HCT116 (cell line): ENCODE data around the gene RBM20. TPM values are rescaled to one million over a fixed set of nuclear protein-coding genes. Genes with fewer than 3 reads are reported as not detected.

Experiments used
- ATAC-seq: fragments of 200-7000 bp; cut with Tn5 transposase; 2 replicates; pipeline ENCODE4 v1.9.1; 2020; ENCODE audit warnings: mild to moderate bottlenecking, moderate library complexity
- BruUV-seq: library from RNA; stranded (reverse); fragments of 400-500 nt; replicated peaks from 2 replicates; lab custom pipeline; 2021; lab: Mats Ljungman, UMichigan
- CTCF ChIA-PET: fragments of 300-600 bp; sonication (Branson Sonifier 250); formaldehyde crosslinking; loops from one replicate; lab custom pipeline; 2021; ENCODE audit warnings: antibody characterized with exemption; lab: Charles Lee
- POLR2A ChIA-PET: fragments of 300-600, 350-600 bp; sonication (Branson Sonifier 250); formaldehyde crosslinking; loops from one replicate; lab custom pipeline; 2021; ENCODE audit warnings: antibody characterized with exemption; lab: Charles Lee
- RAD21 ChIA-PET, 2 experiments: fragments of 300-600 bp; sonication (Branson Sonifier 250); formaldehyde crosslinking; loops; one replicate each; lab custom pipeline; 2023; ENCODE audit warnings: low total read pairs in 2 of 2; ENCODE audit not compliant: uncharacterized antibody in 2 of 2, unreplicated experiment in 2 of 2, low non-redundant PET in 1 of 2; lab: Charles Lee
- DNase-seq: peaks from one replicate; pipeline ENCODE4 v3.0.0-alpha.2; 2010; ENCODE audit warnings: low read depth, low spot score
- H2AFZ ChIP-seq: fragments of 200-600 bp; shearing (Covaris generic), sonication (generic); 2 replicates; pipeline ENCODE4 v1.6.1; 2017; ENCODE audit warnings: low read depth, mixed run types, mixed read lengths, antibody characterized with exemption, low read length; ENCODE audit not compliant: poor library complexity, severe bottlenecking
- H3K27ac ChIP-seq: 2 replicates; pipeline ENCODE4 v1.5.1; 2012; ENCODE audit warnings: low read depth, low read length
- H3K27me3 ChIP-seq: fragments of 200-600 bp; sonication (generic); 2 replicates; pipeline ENCODE4 v1.6.1; 2016; ENCODE audit warnings: mixed run types, low read length, mixed read lengths; ENCODE audit not compliant: insufficient read depth
- H3K36me3 ChIP-seq, 2 experiments: fragments of 200-500 bp in 1 of 2; fragments of 200-600 bp in 1 of 2; sonication (Bioruptor generic) in 1 of 2; sonication (generic) in 1 of 2; 2 replicates each; pipeline versions ENCODE4 v1.5.1 to v1.6.1; 2014 to 2016; ENCODE audit warnings: low read length in 2 of 2, inconsistent platforms in 1 of 2, mixed read lengths in 1 of 2, mixed run types in 1 of 2; ENCODE audit not compliant: insufficient read depth in 2 of 2, control insufficient read depth in 1 of 2
- H3K4me1 ChIP-seq, 2 experiments: fragments of 200-600 bp in 1 of 2; sonication (generic) in 1 of 2; 2 replicates each; pipeline versions ENCODE4 v1.5.1 to v1.6.1; 2012 to 2017; ENCODE audit warnings: low read length in 2 of 2, inconsistent platforms in 1 of 2, mild to moderate bottlenecking in 1 of 2, mixed read lengths in 1 of 2, mixed run types in 1 of 2, moderate library complexity in 1 of 2; ENCODE audit not compliant: insufficient read depth in 2 of 2, control insufficient read depth in 1 of 2
- H3K4me2 ChIP-seq: fragments of 200-600 bp; sonication (generic); 2 replicates; pipeline ENCODE4 v1.6.1; 2017; ENCODE audit warnings: mixed run types, low read length, mixed read lengths
- H3K4me3 ChIP-seq, 2 experiments: fragments of 200-600 bp in 1 of 2; sonication (generic) in 1 of 2; replicated peaks in 1 of 2; 2 replicates each; pipeline ENCODE4 v1.5.1; 2011 to 2016; ENCODE audit warnings: low read length in 2 of 2, control low read depth in 1 of 2, low read depth in 1 of 2, mild to moderate bottlenecking in 1 of 2, mixed read lengths in 1 of 2, mixed run types in 1 of 2
- H3K79me2 ChIP-seq: fragments of 200-600 bp; sonication (generic); 2 replicates; pipeline ENCODE4 v1.6.1; 2017; ENCODE audit warnings: mild to moderate bottlenecking, mixed run types, low read length, moderate library complexity, mixed read lengths; ENCODE audit not compliant: insufficient read depth
- H3K9ac ChIP-seq: fragments of 200-600 bp; sonication (generic); 2 replicates; pipeline ENCODE4 v1.6.1; 2016; ENCODE audit warnings: low read length, mixed read lengths
- H3K9me2 ChIP-seq: fragments of 200-600 bp; sonication (generic), shearing (Covaris generic); 2 replicates; pipeline ENCODE4 v1.6.1; 2017; ENCODE audit warnings: mixed run types, mild to moderate bottlenecking, moderate library complexity; ENCODE audit not compliant: insufficient read depth
- H3K9me3 ChIP-seq, 2 experiments: fragments of 200-500 bp in 1 of 2; fragments of 200-600 bp in 1 of 2; sonication (Bioruptor generic) in 1 of 2; sonication (generic) in 1 of 2; 2 replicates each; pipeline ENCODE4 v1.6.1; 2014 to 2017; ENCODE audit warnings: low read length in 2 of 2, mixed read lengths in 2 of 2, inconsistent platforms in 1 of 2, low read depth in 1 of 2, mild to moderate bottlenecking in 1 of 2, mixed run types in 1 of 2, moderate library complexity in 1 of 2; ENCODE audit not compliant: control insufficient read depth in 1 of 2, insufficient read depth in 1 of 2
- H4K20me1 ChIP-seq: fragments of 200-600 bp; sonication (generic), shearing (Covaris generic); 2 replicates; pipeline ENCODE4 v1.6.1; 2017; ENCODE audit warnings: mixed run types, mild to moderate bottlenecking, moderate library complexity; ENCODE audit not compliant: insufficient read depth
- EZH2 ChIP-seq: fragments of 200-600 bp; sonication (generic); IDR thresholded peaks from 2 replicates; pipeline ENCODE4 v1.6.1; 2017; ENCODE audit warnings: antibody characterized with exemption, mixed run types
- EZH2phosphoT487 ChIP-seq: fragments of 200-600 bp; IDR thresholded peaks from 2 replicates; pipeline ENCODE4 v1.6.1; 2018; ENCODE audit warnings: antibody characterized with exemption, borderline replicate concordance
- FOSL1 ChIP-seq: IDR thresholded peaks from 2 replicates; pipeline ENCODE4 v1.6.1; 2012; ENCODE audit warnings: low read depth
- JUND ChIP-seq: IDR thresholded peaks from 2 replicates; pipeline ENCODE4 v1.6.1; 2012
- POLR2A ChIP-seq: IDR thresholded peaks from 2 replicates; pipeline ENCODE4 v1.7.0; 2011; ENCODE audit warnings: borderline replicate concordance; ENCODE audit not compliant: insufficient read depth, insufficient read length; ENCODE audit errors: extremely low read depth
- POLR2AphosphoS5 ChIP-seq: IDR thresholded peaks from 2 replicates; pipeline ENCODE4 v1.6.1; 2011; ENCODE audit warnings: mild to moderate bottlenecking, low read depth, low read length, moderate library complexity
- RAD21 ChIP-seq: IDR thresholded peaks from 2 replicates; pipeline ENCODE4 v1.6.1; 2012; ENCODE audit warnings: low read depth, mild to moderate bottlenecking
- SP1 ChIP-seq: IDR thresholded peaks from 2 replicates; pipeline ENCODE4 v1.6.1; 2012; ENCODE audit warnings: low read depth
- SRF ChIP-seq: IDR thresholded peaks from 2 replicates; pipeline ENCODE4 v1.6.1; 2012; ENCODE audit warnings: low read depth
- YY1 ChIP-seq: IDR thresholded peaks from 2 replicates; pipeline ENCODE4 v1.6.1; 2011; ENCODE audit warnings: low read length, low read depth, moderate library complexity, mild to moderate bottlenecking; ENCODE audit not compliant: insufficient replicate concordance; ENCODE audit errors: extremely low read depth
- ZNF274 ChIP-seq: fragments of 200-500 bp; sonication (Bioruptor generic); IDR thresholded peaks from 2 replicates; pipeline ENCODE4 v1.6.1; 2014; ENCODE audit warnings: mild to moderate bottlenecking, low read depth, low read length, inconsistent platforms
- intact Hi-C: fragments of 100-400 bp; cut with micrococcal nuclease; formaldehyde crosslinking; loops from 2 replicates; pipeline ENCODE4 v1.10.0; 2022
- total RNA-seq: library from RNA; stranded (reverse); gene quantifications from one replicate; pipeline ENCODE4 v1.2.1, GENCODE V29; 2021; ENCODE audit not compliant: unreplicated experiment
- TF ChIP-seq, protein P1 (sequence below), 3 experiments: fragments of 200-600 bp in 1 of 3; sonication (generic) in 1 of 3; IDR thresholded peaks in 2 of 3; conservative IDR thresholded peaks in 1 of 3; 2 replicates each; pipeline ENCODE4 v1.5.1; 2012 to 2017; ENCODE audit warnings: low read depth in 2 of 3, low read length in 2 of 3, antibody characterized with exemption in 1 of 3, borderline replicate concordance in 1 of 3, control low read depth in 1 of 3, mild to moderate bottlenecking in 1 of 3, mixed read lengths in 1 of 3, mixed run types in 1 of 3, moderate library complexity in 1 of 3; ENCODE audit not compliant: insufficient read depth in 1 of 3
- TF ChIP-seq, protein P2 (sequence below): IDR thresholded peaks from 2 replicates; pipeline ENCODE4 v1.6.1; 2012
- TF ChIP-seq, protein P3 (sequence below): IDR thresholded peaks from 2 replicates; pipeline ENCODE4 v1.6.1; 2011; ENCODE audit warnings: mild to moderate bottlenecking, low read length, moderate library complexity; ENCODE audit not compliant: insufficient replicate concordance; ENCODE audit errors: extremely low read depth

Gene RBM20
- total RNA-seq, 1 experiment from 2014 or later = 2.0 TPM

DNA sequence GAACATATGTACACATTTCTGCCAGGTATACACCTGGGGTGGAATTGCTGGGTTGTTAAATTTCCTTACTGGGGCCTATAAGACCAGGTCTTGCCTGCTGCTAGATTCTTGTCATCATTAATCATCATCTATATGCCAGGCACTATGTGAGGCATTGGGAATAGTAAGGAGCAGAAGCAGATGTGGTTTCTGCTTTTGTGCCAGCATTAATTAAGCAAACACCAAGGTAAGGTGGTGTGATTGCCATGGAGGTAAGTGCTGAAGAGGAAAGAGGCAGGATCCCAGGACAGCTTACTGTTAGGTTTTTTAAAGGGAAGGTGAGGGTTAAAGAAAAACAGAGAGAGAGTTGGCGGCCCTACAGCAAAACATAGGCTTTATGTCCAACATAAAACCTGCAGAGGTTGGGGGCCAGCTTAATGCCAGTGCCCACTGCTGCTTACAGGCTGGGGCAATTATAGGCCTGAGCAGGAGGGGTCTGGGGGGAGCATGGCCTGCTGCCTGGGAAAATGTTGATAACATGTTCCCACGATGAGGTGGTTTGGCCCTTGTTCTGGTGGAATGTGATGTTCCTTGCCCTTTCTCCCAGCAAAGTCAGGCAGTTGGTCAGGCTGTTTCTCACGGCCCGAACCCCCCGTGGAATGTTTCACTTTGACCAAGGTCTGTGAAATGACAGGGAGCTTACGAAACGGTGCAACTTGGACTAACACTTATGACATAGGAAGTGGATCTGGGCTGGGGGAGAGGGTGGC lies 93.9 kb downstream of the RBM20 start (continued):
- no peak for TF ChIP-seq RAD21
- TF ChIP-seq POLR2A = no peak
- no peak for TF ChIP-seq EZH2
- TF ChIP-seq POLR2AphosphoS5 = no peak
- TF ChIP-seq YY1 = no peak
- TF ChIP-seq ZNF274 = no peak

DNA sequence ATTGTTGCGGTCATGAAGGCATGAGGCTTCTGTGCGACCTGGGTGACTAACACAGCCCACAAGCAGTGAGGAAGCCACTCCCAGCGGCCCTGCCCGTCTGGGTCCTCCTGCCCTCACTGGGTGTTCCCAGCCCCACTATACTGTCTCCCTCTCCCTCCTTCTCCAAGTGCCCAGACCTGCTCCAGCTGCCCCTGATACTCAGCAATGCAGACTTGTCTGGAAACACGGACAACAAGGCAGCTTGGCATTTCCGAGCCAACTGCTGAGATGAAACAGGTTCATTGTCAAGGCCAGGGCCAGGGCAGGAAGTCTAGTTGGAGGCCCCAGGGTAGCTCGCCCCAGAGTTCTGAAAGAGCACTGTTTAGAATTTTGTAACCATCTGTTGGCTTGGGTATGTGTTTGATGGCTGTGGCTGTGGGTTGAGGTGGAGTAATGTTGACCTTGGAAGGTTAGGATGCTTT lies 95.7 kb downstream of the RBM20 start:
- H3K27me3 ChIP-seq = peaks cover 4% of the 10 kb centered on the region; the same call in 1 of the 2 replicates
- no peaks in the 10 kb centered on the region for H3K36me3 ChIP-seq
- no peak overlapping the region for H3K9ac ChIP-seq
- TF ChIP-seq JUND (peak; percentile 38; the same call in 1 of the 2 replicates), SP1 (peak; percentile 42), POLR2A (no peak), SRF (no peak), EZH2phosphoT487 (no peak), YY1 (no peak), FOSL1 (peak; percentile 31; the same call in 1 of the 2 replicates), RAD21 (no peak)
- TF ChIP-seq, protein P1, sequence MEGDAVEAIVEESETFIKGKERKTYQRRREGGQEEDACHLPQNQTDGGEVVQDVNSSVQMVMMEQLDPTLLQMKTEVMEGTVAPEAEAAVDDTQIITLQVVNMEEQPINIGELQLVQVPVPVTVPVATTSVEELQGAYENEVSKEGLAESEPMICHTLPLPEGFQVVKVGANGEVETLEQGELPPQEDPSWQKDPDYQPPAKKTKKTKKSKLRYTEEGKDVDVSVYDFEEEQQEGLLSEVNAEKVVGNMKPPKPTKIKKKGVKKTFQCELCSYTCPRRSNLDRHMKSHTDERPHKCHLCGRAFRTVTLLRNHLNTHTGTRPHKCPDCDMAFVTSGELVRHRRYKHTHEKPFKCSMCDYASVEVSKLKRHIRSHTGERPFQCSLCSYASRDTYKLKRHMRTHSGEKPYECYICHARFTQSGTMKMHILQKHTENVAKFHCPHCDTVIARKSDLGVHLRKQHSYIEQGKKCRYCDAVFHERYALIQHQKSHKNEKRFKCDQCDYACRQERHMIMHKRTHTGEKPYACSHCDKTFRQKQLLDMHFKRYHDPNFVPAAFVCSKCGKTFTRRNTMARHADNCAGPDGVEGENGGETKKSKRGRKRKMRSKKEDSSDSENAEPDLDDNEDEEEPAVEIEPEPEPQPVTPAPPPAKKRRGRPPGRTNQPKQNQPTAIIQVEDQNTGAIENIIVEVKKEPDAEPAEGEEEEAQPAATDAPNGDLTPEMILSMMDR (IDR thresholded peaks at IDR 0.05 in 2 of 3, conservative IDR thresholded peaks at IDR 0.05 in 1 of 3; ENCODE audit: borderline replicate concordance in 1 of 3, insufficient read depth in 1 of 3, low read depth in 2 of 3, low read length in 2 of 3) = no peak
- TF ChIP-seq, protein P2, sequence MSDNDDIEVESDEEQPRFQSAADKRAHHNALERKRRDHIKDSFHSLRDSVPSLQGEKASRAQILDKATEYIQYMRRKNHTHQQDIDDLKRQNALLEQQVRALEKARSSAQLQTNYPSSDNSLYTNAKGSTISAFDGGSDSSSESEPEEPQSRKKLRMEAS = peak; percentile 45; the same call in 1 of the 2 replicates
- TF ChIP-seq, protein P3, sequence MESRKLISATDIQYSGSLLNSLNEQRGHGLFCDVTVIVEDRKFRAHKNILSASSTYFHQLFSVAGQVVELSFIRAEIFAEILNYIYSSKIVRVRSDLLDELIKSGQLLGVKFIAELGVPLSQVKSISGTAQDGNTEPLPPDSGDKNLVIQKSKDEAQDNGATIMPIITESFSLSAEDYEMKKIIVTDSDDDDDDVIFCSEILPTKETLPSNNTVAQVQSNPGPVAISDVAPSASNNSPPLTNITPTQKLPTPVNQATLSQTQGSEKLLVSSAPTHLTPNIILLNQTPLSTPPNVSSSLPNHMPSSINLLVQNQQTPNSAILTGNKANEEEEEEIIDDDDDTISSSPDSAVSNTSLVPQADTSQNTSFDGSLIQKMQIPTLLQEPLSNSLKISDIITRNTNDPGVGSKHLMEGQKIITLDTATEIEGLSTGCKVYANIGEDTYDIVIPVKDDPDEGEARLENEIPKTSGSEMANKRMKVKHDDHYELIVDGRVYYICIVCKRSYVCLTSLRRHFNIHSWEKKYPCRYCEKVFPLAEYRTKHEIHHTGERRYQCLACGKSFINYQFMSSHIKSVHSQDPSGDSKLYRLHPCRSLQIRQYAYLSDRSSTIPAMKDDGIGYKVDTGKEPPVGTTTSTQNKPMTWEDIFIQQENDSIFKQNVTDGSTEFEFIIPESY = no peak
- H3K4me2 ChIP-seq = peak overlapping the region; percentile 30; the same call in 1 of the 2 replicates
- ChIA-PET RAD21 (no interaction called here), POLR2A (no interaction called here), CTCF (no interaction called here)
- ATAC-seq (peak; percentile 92), DNase-seq (peak; percentile 15)
- peaks cover 6 to 14% of the 10 kb centered on the region in 2 experiments; a peak in 3 of 4 replicates for H3K4me1 ChIP-seq
- H3K9me2 ChIP-seq = no peaks in the 10 kb centered on the region
- BruUV-seq = no TSS peak
- intact Hi-C loops = loop anchor here (5.0 to 10.0 kb wide), 4 partner anchors 128 to 1575 kb away; partner anchors contain the start of gene ADRA2A
- no peak overlapping the region for H2AFZ ChIP-seq
- no peak overlapping the region for H3K4me3 ChIP-seq
- no peak overlapping the region for H3K27ac ChIP-seq
- no peaks in the 10 kb centered on the region for H3K79me2 ChIP-seq
- H4K20me1 ChIP-seq = no peaks in the 10 kb centered on the region
- H3K9me3 ChIP-seq = no peaks in the 10 kb centered on the region
